Measurements from ENCODE around the gene MPZL2. TPM values are rescaled to one million over a fixed set of nuclear protein-coding genes. Genes with fewer than 3 reads are reported as not detected.

Gene MPZL2
- total RNA-seq, 2 donors from 2014 or later: 13.8 to 16.8 TPM

DNA sequence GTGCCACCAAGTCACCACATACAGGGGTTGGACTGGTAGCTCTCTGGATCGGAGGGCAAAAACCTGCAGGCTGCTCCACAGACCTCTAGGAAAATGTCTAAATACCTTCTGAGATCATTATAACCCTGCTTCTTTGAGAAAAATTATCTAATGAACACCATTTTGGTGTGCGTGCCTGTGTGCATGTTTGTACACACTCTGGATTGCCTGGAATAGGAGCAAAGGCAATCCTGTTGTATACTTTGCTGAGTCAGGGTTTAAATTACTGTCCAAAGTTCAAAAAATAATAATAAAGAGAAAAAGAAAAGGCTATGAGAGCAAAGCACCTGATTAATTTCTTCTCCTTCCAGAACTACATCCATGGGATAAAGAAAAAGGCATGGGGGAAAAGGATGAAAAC lies 50.3 kb downstream of the MPZL2 start:
- DNase-seq (ENCODE audit: low spot score): no peak
- Histone ChIP-seq H3K36me3 (no peaks in the 10 kb centered on the region), H3K4me3 (no peak overlapping the region), H3K9me3 (no peaks in the 10 kb centered on the region), H3K27me3 (no peaks in the 10 kb centered on the region), H3K27ac (peak overlapping the region in 1 of 2 donors; percentile 17), H3K4me1 (peaks cover 0 to 26% of the 10 kb centered on the region in 2 donors)
- no peak for TF ChIP-seq CTCF (IDR thresholded peaks at IDR 0.05)

- peak overlapping the region in 1 of 2 donors; percentile 17 for H3K27ac ChIP-seq
- H3K9me3 ChIP-seq: no peaks in the 10 kb centered on the region
- H3K4me1 ChIP-seq: peaks cover 0 to 26% of the 10 kb centered on the region in 2 donors
- H3K4me3 ChIP-seq: no peak overlapping the region
- H3K36me3 ChIP-seq: no peaks in the 10 kb centered on the region
- no peak for DNase-seq (ENCODE audit: low spot score)
- H3K27me3 ChIP-seq: no peaks in the 10 kb centered on the region
- no peak for TF ChIP-seq CTCF (IDR thresholded peaks at IDR 0.05)
Measured at GRCh38 chr11:118213201-118213600, 50.9 kb downstream of the MPZL2 start.

DNA sequence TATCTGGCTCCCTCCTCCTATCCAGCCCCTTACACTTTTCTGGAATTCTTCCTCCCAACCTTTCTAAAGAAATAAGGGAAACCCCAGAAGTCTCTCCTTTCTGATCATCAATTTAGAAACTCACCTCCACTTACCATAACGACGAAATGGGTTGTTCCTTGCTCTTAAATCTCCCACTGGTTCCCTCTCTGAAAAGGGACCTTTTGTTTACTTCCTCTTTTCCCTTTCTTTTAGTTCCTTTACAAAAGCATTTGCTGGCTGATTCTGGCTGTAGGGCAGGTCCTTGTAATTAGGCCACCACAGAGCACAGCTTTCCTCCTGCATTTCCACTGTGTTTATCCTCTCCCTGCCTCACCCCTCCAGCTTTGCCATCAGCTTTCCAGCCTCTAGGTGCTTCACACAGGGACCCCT lies 51.3 kb downstream of the MPZL2 start:
- H3K27ac ChIP-seq: peak overlapping the region; percentile 17 to 51
- no peaks in the 10 kb centered on the region for H3K9me3 ChIP-seq
- H3K4me1 ChIP-seq: peaks cover 0 to 26% of the 10 kb centered on the region in 2 donors
- H3K36me3 ChIP-seq: no peaks in the 10 kb centered on the region
- no peak overlapping the region for H3K4me3 ChIP-seq
- H3K27me3 ChIP-seq: no peaks in the 10 kb centered on the region
- DNase-seq (ENCODE audit: low spot score): no peak
- TF ChIP-seq CTCF (IDR thresholded peaks at IDR 0.05): no peak

- H3K36me3 ChIP-seq: no peaks in the 10 kb centered on the region
- no peak for TF ChIP-seq CTCF (IDR thresholded peaks at IDR 0.05)
- H3K27me3 ChIP-seq: no peaks in the 10 kb centered on the region
- DNase-seq (ENCODE audit: low spot score): no peak
- no peak overlapping the region for H3K4me3 ChIP-seq
- no peaks in the 10 kb centered on the region for H3K9me3 ChIP-seq
- peaks cover 0 to 26% of the 10 kb centered on the region in 2 donors for H3K4me1 ChIP-seq
- H3K27ac ChIP-seq: peak overlapping the region; percentile 17 to 51
Measured at GRCh38 chr11:118212131-118212725, 51.9 kb downstream of the MPZL2 start.

DNA sequence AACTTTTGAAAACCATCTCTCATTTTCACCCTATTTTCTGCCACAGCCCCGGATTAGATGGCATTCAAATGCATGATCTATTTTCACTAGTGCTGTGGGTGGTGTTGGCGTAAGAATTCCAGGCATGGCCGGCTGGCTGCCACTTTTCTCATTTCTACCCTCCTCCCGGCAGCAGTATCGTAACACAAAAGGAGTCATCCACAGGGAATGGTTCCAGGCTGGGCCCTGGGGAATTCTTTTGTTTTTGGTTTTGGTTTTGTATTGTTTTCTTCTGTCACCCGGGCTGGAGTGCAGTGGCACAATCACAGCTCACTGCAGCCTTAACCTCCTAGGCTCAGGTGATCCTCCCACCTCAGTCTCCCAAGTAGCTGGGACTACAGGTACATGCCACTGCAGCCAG lies 53.1 kb downstream of the MPZL2 start:
- DNase-seq (ENCODE audit: low spot score): no peak
- no peaks in the 10 kb centered on the region for H3K36me3 ChIP-seq
- H3K4me1 ChIP-seq: peaks cover 0 to 26% of the 10 kb centered on the region in 2 donors
- TF ChIP-seq CTCF (IDR thresholded peaks at IDR 0.05): no peak
- no peaks in the 10 kb centered on the region for H3K9me3 ChIP-seq
- H3K4me3 ChIP-seq: no peak overlapping the region
- H3K27ac ChIP-seq: peak overlapping the region; percentile 19 to 51
- no peaks in the 10 kb centered on the region for H3K27me3 ChIP-seq

- H3K4me1 ChIP-seq: peaks cover 0 to 26% of the 10 kb centered on the region in 2 donors
- TF ChIP-seq CTCF (IDR thresholded peaks at IDR 0.05): no peak
- no peak for DNase-seq (ENCODE audit: low spot score)
- H3K9me3 ChIP-seq: no peaks in the 10 kb centered on the region
- no peaks in the 10 kb centered on the region for H3K27me3 ChIP-seq
- H3K36me3 ChIP-seq: no peaks in the 10 kb centered on the region
- no peak overlapping the region for H3K4me3 ChIP-seq
- peak overlapping the region in 1 of 2 donors; percentile 51 for H3K27ac ChIP-seq
Measured at GRCh38 chr11:118210323-118210722, 53.8 kb downstream of the MPZL2 start.

Data from right atrium auricular region (tissue), 2 donors.